HG02840 (cell line): ENCODE data around the gene MDGA2.
"Not testable (repeated sequence)": the region's sequence is repeated elsewhere in the genome, so short reads cannot be mapped to it uniquely, and the experiment has no call there.

Source experiments
- ATAC-seq: cut with Tn5 transposase; IDR thresholded peaks from one replicate; pipeline ENCODE4 v1.9.1; 2021; ENCODE audit warnings: mild to moderate bottlenecking, moderate library complexity, moderate number of reproducible peaks; ENCODE audit not compliant: unreplicated experiment, low FRiP score

MDGA2 gene

DNA sequence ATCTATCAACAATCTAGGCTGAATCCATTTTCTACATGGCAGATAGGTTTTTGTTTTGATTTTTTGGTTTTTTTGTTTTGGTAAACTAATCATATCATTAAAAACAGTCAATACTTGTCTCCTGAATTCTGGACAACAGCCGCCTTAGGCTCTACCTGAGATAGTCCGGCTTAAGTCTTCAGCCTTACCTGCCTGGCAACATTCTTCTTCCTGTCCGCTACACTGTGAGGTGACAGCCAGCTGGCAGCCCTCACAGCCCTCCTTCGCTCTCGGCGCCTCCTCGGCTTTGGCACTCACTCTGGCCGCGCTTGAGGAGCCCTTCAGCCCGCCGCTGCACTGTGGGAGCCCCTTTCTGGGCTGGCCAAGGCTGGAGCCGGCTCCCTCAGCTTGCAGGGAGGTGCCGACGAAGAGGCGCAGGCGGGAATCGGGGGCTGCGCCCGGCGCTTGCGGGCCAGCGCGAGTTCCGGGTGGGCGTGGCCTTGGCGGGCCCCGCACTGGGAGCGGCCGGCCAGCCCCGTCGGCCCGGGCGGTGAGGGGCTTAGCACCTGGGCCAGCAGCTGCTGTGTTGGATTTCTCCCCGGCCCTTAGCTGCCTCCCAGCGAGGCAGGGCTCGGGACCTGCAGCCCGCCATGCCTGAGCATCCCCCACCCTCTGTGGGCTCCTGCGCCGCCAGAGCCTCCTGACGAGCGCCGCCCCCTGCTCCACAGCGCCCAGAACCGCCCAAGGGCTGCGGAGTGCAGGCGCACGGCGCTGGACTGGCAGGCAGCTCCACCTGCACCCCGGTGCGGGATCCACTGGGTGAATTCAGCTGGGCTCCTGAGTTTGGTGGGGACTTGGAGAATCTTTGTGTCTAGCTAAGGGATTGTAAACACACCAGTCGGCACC, 49.0 kb downstream of the MDGA2 start:
- ATAC-seq, result no peak

DNA sequence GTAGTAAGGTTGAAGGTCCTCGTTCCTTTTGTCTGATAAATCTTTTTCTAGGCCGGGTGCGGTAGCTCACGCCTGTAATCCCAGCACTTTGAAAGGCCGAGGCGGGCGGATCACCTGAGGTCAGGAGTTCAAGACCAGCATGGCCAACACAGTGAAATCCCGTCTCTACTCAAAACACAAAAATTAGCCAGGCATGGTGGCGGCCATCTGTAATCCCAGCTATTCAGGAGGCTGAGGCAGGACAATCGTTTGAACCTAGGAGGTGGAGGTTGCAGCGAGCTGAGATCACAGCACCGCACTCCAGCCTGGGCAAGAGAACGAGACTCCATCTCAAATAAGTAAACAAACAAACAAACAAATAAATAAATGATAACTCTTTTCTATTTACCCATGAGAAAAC, 51.3 kb downstream of the MDGA2 start:
- not testable (repeated sequence) for ATAC-seq

DNA sequence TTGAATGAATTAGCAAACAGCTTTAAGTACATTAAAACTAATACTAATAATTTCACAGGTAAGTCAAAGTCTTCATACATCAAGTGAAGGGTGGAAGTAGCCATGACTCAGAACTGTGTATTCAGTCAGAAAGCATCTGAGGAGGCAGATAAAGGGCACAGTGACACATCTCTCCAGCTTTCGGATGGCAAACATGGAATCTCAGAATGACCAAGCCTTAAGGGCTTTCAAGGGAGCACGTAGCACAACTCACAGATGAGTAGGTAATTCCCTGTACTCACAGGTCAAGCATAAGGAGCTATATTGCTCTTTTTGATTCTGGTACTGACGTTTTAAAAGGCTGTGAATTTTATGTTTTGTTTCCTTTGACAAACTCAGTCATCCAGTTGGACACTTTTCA, 56.0 kb downstream of the MDGA2 start:
- no peak for ATAC-seq

DNA sequence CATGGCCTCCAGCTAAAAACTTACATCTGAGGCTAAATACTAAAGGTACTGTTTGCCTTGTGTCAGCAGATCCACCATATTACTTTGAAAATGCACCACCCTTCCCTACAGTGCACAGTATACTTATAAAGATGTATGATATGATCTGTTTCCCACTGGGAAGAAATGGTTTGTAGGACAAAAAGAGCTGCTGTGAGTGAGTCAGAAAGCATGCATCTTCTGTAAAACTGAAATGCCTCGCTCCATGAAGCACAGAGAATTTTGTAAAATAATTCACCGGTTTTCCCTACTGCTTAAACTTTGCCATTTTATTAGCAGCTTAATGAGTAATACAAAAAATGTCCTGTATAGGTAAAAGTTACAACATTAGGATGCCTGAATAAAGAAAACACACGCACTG, 68.8 kb downstream of the MDGA2 start:
- ATAC-seq, result no peak

DNA sequence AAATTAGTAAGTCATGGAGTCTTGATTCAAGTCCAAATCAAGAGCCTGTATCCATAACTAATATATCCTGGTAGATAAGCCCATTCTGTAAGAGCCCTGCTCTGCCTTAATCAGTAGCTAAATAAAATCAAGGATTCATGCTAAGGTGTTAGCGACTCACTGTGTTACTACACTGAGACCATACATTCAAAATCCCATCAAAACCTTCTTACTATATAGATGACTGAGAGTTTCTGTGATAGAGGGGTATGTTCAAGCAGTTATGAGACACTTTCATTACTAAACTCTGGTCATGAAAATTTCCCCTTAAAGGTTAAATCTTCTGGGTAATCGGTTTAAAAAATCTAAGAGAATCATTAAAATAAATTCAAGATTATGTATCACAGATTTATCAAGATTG, 78.5 kb downstream of the MDGA2 start:
- no peak for ATAC-seq

DNA sequence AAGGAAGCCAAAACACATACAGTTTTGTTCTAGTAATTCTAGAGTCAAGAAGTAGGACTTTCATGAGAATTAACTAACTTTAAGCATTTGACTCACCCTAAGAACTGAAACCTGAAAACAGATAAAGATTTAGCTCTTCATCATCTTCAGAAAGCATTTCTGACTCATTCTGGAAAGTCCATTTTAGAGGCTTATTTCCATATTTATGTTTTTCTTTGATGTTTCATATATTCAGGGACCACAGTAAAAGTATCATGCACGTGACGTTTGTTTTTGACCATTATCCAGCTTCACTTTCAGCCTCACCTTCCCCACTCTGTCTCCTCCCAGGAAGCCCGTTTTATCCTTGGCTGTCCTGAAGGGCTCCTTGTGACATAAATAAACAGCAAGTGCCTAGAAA, 79.2 kb downstream of the MDGA2 start:
- peak; percentile 83 for ATAC-seq

DNA sequence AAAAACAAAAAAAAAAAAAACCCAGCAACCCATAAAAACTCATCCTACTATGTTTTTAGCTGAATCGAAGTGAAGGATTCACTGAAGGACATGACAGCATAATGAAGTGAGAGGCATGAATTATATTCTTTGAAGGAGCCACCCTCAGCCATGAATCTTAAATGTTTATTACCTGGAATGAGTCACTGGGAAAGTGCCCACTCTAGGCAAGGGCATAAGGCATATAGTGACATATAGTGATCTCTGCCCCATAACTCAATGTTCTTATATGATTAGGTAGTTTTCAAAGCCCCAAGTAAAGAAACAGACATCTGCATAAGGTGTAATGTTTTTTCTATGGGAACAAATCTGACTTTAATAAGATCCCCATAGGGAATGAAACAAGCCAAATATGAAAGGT, 79.9 kb downstream of the MDGA2 start:
- ATAC-seq, result no peak

DNA sequence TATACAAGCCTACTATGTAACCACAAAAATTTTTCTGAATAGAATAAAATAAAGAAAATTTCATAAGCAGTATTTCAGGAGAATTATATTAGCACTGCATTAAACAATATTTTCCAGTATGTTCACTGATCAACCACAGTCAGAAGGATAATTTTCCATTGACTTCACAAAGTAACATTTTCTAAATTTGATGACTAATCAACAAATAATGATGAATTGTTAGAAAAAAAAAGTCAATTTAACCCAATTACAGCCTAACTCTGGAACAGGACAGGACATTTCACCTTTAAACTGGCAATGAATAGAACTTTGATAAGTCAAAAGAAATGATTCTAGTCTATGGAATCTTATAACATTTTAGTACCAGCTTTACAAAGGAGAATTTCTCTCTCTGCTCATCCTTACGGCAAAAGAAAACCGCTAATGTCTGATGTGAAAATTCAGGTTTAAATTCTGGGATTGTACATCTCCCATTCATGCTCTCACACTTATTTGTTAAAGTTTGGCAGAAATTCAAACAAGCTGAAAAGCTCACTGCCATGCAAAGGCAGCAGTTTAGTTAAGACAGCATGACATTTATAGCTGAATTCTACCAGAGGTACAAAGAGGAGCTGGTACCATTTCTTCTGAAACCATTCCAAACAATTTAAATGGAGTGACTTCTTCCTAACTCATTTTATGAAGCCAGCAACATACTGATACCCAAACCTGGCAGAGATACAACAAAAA, 84.5 kb downstream of the MDGA2 start:
- ATAC-seq, result no peak

DNA sequence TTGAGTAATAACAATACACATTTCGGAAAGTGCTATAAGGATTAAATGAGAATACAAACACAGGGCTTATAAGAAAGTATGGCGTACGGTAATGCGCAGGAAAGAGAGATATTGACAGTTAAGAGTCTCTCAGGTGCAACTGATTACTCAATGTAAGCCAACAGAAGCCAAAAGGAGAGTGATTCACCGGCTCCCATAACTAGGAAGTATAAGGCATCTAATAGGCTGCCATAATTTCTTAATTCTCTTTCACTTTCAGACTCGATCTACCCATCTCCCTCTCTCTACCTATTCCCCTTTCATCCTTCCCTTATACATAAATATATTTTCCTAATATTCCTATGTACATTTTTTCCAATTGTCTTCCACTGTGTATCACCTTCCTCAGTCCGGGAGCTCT, 90.0 kb downstream of the MDGA2 start:
- no peak for ATAC-seq

DNA sequence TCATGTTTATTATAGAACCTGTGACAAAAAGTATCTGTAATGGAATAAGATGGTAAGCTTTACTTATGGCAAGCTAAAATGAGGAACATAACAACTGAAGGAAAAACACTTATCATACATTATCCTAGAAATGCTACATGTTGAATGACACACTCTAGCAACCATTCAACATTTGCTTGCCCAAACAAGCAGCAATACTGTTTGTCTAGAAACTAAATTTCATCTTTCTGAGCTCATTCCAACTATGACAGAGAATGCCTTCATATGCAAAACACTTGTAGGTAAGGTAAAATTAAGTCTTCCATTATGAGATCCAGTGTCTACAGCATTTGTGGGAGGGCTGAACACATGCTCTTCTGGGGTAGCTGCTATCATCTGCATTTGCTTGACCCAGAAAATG, 108.1 kb downstream of the MDGA2 start:
- ATAC-seq, result no peak

DNA sequence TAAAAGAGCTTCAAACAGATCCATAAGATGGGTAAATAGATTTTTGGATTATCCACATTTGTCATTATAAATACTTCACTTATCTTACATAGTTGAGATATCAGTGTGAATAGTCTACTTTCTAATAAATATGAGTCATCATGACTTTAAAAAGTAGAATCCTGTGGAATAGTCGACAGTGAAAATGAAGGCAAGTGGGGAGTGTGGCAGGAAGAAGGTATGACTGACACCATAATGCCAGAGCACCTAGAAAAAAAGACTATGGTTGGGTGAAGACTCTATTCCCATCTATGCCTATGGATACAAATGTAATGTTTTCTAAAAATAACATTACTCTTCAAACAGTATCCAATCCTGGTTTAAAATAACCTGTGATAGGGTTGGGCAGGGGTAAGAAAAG, 117.5 kb downstream of the MDGA2 start:
- no peak for ATAC-seq

DNA sequence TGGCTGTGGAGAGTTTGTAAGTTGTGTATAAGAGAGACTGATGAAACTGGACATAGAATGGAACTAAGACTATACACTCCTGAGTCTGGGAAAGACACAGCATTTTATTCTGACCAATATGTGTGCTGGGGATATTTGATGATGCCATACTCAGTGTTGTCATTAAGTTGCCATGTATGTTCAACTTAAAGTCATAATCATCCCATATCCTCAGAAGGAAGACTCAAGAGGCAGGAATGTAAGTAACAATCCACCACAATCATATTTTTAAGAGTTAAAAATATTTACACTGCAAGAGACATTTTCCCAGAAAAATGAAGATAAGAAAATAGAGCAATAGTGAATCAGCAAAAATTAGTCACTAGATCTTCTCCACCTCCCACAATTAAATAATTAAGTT, 120.1 kb downstream of the MDGA2 start:
- ATAC-seq, result no peak

DNA sequence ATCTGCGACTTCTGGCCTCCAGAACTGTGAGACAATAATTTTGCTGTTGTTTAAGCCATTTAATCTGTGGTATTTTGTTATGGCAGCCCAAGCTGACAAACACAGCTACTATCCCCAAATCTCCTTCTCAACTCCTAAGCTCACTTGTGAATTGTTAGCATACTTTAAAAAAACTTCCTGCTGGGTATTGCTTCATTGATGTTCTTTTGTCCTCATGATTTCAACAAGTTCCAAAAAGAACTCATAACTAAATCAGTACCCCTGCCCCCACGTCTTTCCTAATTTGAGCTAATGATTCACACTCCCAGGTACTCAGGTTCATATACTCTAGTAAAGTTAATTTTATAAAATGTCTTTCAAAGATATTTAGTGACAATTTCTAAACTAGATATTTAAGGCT, 125.5 kb downstream of the MDGA2 start:
- ATAC-seq, result no peak

DNA sequence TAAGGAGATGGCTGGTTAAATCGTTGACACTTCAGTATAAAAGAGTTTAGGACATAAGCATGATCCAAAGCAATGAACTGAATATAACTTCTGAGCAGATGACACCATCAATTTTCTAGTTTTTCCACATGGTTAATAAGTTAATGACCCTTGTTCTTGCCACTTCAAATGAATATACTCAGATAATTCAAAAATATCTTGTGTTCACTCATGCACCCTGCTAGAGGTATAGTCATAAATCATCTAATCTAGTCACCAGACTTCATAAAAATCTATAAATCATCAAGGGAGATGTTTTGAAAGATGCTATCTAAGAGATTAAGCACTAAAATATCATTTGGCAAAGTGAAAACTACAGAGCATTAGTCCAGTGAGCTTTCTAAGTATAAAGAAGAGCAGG, 131.9 kb downstream of the MDGA2 start:
- no peak for ATAC-seq

DNA sequence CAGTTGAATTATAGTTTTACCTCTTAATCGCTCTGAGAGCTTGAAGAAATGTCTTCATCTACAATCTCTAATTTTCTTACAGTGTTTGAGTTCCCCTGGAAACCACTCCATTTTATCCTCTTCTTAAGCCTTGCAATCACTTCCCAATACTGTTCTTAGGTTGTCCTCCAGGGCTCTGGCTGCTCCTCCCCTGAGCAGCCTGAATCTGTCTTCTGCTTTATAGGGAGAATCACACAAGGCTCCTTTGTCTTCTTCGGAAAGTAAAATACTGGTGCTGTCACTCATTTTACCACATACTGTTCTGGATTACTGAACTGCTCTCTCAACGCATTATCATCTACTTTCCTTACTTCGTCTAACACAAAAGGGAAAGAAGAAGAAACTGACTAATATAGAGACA, 133.7 kb downstream of the MDGA2 start:
- ATAC-seq, result no peak

DNA sequence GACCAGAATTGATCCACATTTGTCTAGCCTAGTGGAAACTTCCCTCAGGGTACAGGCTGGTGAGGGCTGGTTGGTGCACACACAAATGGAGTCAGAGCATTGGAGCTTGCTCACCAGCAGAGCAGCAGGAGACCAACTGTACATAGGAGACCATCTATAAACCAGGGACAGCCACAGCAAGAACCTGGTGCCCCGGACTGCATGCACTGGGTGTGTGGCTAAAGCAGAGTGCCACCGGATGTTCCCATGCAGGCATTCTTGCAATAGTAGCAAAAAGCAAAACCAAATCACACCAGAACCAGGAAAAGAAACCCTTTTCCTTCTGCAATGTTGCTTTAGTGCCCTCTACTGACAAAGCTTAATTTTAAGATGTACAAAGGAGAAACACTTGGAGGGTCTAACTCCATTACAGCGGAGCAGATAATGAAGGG, 136.4 kb downstream of the MDGA2 start:
- ATAC-seq, result no peak

DNA sequence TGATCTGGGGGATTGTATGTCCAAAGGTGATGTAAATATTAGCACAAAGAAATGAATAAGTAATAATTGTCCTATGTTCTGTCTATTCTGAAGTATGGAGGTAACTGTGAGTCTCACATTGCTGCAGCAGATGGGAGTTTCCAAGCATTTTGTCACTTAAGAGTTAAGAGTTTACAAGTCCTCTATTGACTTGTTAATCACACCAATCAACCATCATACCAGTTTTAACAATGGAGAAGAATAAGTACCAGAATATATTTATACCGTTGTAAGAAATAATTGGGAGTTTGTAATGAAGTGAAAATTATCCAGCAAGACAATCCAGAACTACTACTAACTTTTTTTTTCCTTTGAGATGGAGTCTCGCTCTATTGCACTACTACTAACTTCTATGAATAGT, 139.1 kb downstream of the MDGA2 start:
- ATAC-seq, result no peak

DNA sequence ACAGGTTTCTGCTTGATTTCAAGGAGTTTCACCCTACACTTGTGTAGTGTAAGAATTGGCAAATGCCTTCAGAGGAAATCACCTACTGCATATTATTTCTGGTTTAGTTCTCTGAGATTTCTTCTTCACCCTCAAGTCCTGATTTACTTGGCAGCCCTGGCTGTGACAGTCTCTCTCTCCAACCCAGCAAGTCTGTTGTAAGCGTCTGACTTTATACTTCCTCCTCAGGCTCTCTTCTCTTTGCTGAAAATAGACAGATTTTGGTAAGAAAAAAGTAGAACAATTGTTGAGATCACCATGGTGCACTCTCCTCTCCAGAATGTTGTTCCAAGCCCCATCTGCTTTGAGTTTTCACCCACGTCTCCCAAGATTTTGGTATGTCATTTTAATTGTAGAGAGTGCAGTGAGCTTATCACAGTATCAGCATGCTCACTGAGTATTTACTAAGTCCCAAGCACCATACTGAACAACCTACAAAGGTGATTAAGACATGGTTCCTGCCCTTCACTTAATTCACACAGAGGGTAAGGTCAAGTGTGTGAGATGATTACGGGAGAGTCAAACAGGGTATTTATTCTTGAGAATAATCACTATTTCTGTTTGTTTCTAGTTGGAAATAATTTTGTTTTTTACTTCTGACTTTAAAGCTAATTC, 148.7 kb downstream of the MDGA2 start:
- no peak for ATAC-seq

DNA sequence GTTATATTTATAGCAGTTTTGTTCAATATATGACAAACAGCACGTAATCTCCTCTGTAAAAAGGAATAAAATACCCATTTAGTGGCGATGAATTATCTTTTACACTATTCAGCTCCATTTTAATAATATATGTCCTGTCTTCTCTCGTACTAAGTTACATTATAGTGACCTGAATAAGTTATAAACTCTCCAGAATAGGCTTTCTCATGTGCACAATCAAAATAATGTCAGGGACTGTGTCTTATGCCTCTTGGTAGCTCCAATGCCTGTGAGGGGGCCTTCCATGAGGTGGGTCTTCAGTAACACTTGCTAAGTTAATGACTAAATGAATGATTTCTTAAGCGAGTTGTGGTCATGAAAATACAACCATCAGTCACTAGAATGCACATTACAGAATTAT, 150.9 kb downstream of the MDGA2 start:
- no peak for ATAC-seq

DNA sequence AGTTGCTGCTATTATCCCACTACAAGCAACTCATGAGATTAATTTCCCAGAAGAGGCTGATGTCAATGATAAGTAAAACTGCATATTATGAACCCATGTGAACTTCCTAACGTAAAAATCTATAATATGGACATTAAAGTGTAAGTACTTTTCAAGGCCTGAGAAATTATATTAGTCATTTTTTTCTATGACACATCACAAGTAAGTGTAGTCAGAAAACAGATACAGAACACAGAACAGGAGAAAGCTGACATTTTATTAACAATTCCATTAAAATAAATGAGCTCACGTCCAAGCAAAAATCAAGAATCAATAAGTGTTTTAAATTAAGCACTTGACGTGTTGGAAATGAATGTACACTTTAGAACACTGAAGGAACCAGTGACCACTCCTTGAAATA, 155.0 kb downstream of the MDGA2 start:
- no peak for ATAC-seq

DNA sequence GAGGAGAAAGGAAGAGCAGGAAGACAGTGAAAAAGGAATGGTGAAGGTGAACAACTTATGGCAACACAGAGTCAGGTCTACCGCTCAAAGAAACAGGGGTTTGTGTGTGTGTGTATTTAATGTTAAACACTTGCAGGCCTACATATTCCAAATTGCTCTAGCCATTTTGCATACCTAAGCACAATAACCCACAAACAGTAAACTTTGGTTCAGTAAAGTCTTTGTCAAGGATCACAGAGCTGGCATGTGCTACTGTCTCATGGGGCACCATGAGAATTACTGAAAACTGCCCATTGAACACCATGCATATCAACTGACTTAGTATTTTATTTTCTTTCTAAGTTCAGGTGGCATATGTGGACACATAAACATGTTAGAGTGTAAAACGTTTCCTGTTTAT, 163.6 kb downstream of the MDGA2 start:
- no peak for ATAC-seq
